CD14-positive monocyte (primary cell): ENCODE measurements around the gene HUWE1. TPM values are rescaled to one million over a fixed set of nuclear protein-coding genes. Genes with fewer than 3 reads are reported as not detected.
A peak's percentile ranks its signal among the peaks of the same experiment; 100 is the strongest.
"Not testable (repeated sequence)": the region's sequence is repeated elsewhere in the genome, so short reads cannot be mapped to it uniquely, and the experiment has no call there.

ENCODE experiments used
- DNase-seq, 3 donors: peaks; one replicate each; pipeline ENCODE4 v3.0.0-alpha.2; 2011 to 2022
- H2AFZ ChIP-seq: 2 replicates; pipeline ENCODE4 v1.6.0; 2012; ENCODE audit warnings: mild to moderate bottlenecking, low read depth, low read length, inconsistent platforms; ENCODE audit not compliant: insufficient read depth, poor library complexity, severe bottlenecking
- H3K27ac ChIP-seq, 2 donors: 1 replicate in 1 of 2; 2 replicates in 1 of 2; pipeline ENCODE4 v1.5.1; 2012 to 2013; ENCODE audit warnings: low read length in 2 of 2, control low read depth in 1 of 2, inconsistent platforms in 1 of 2, low read depth in 1 of 2, mild to moderate bottlenecking in 1 of 2
- H3K27me3 ChIP-seq, 2 donors: one replicate each; pipeline versions ENCODE4 v1.6.0 to v1.6.1; 2011 to 2013; ENCODE audit warnings: low read length in 2 of 2; ENCODE audit not compliant: control insufficient read depth in 2 of 2, insufficient read depth in 2 of 2
- H3K36me3 ChIP-seq, 2 donors: replicated peaks in 1 of 2; 1 replicate in 1 of 2; 2 replicates in 1 of 2; pipeline versions ENCODE4 v1.5.1 to v1.6.1; 2012 to 2013; ENCODE audit warnings: low read length in 2 of 2, control low read depth in 1 of 2, inconsistent platforms in 1 of 2, mild to moderate bottlenecking in 1 of 2; ENCODE audit not compliant: insufficient read depth in 2 of 2, control insufficient read depth in 1 of 2
- H3K4me1 ChIP-seq, 2 donors: 1 replicate in 1 of 2; 2 replicates in 1 of 2; pipeline versions ENCODE4 v1.5.1 to v1.6.1; 2012 to 2013; ENCODE audit warnings: low read length in 2 of 2, control low read depth in 1 of 2, inconsistent platforms in 1 of 2, mild to moderate bottlenecking in 1 of 2, moderate library complexity in 1 of 2; ENCODE audit not compliant: insufficient read depth in 2 of 2, control insufficient read depth in 1 of 2
- H3K4me2 ChIP-seq: replicated peaks from 2 replicates; pipeline ENCODE3; 2012; ENCODE audit warnings: low read length, moderate library complexity, mild to moderate bottlenecking; ENCODE audit not compliant: poor library complexity, severe bottlenecking; ENCODE audit errors: extremely low read depth
- H3K4me3 ChIP-seq, 3 experiments: fragments of 200-600 bp in 1 of 3; sonication (generic) in 1 of 3; replicated peaks in 1 of 3; 1 replicate in 2 of 3; 2 replicates in 1 of 3; pipeline ENCODE4 v1.5.1; 2011 to 2013; ENCODE audit warnings: low read length in 3 of 3, mild to moderate bottlenecking in 3 of 3, control low read depth in 2 of 3, low read depth in 2 of 3, inconsistent platforms in 1 of 3, moderate library complexity in 1 of 3
- H3K79me2 ChIP-seq: 2 replicates; pipeline ENCODE4 v1.6.0; 2012; ENCODE audit warnings: mild to moderate bottlenecking, control low read depth, inconsistent platforms, low read length, moderate library complexity; ENCODE audit not compliant: insufficient read depth
- H3K9ac ChIP-seq: 2 replicates; pipeline ENCODE4 v1.6.0; 2017; ENCODE audit warnings: low read length, mild to moderate bottlenecking; ENCODE audit not compliant: insufficient read depth, poor library complexity, severe bottlenecking
- H3K9me3 ChIP-seq, 2 donors: replicated peaks in 1 of 2; 1 replicate in 1 of 2; 2 replicates in 1 of 2; pipeline versions ENCODE4 v1.5.1 to v1.6.1; 2012 to 2013; ENCODE audit warnings: low read length in 2 of 2, control low read depth in 1 of 2; ENCODE audit not compliant: control insufficient read depth in 1 of 2, insufficient read depth in 1 of 2
- H4K20me1 ChIP-seq: 2 replicates; pipeline ENCODE4 v1.6.0; 2012; ENCODE audit warnings: mild to moderate bottlenecking, low read length, control low read depth, moderate library complexity; ENCODE audit not compliant: insufficient read depth
- H3K27ac Mint-ChIP-seq, 7 donors: one replicate each; pipeline ENCODE4 v1.8.0; 2020; ENCODE audit warnings: mild to moderate bottlenecking in 7 of 7, mixed read lengths in 7 of 7, moderate library complexity in 6 of 7, inconsistent platforms in 2 of 7
- H3K27me3 Mint-ChIP-seq, 3 donors: one replicate each; pipeline ENCODE4 v1.8.0; 2021 to 2022; ENCODE audit warnings: low read depth in 3 of 3, mild to moderate bottlenecking in 3 of 3, mixed read lengths in 3 of 3, moderate library complexity in 3 of 3, inconsistent platforms in 1 of 3
- H3K36me3 Mint-ChIP-seq, 2 donors: one replicate each; pipeline ENCODE4 v1.8.0; 2020; ENCODE audit warnings: mixed read lengths in 2 of 2, inconsistent platforms in 1 of 2, mild to moderate bottlenecking in 1 of 2
- H3K4me1 Mint-ChIP-seq: one replicate; pipeline ENCODE4 v1.8.0; 2020; ENCODE audit warnings: mild to moderate bottlenecking, mixed read lengths
- H3K4me3 Mint-ChIP-seq, 2 donors: one replicate each; pipeline ENCODE4 v1.8.0; 2020; ENCODE audit warnings: mild to moderate bottlenecking in 2 of 2, mixed read lengths in 2 of 2, moderate library complexity in 1 of 2
- H3K9me3 Mint-ChIP-seq, 7 donors: one replicate each; pipeline ENCODE4 v1.8.0; 2020 to 2022; ENCODE audit warnings: mixed read lengths in 7 of 7, mild to moderate bottlenecking in 6 of 7, moderate library complexity in 6 of 7, inconsistent platforms in 2 of 7
- WGBS: methylation state at CpG from one replicate; pipeline ENCODE4 v1.1.5; 2013; ENCODE audit warnings: missing lambda C conversion rate; ENCODE audit not compliant: insufficient coverage; 5-methylcytosine and 5-hydroxymethylcytosine counted together
- intact Hi-C, 2 donors: fragments of 100-400 bp; cut with micrococcal nuclease; formaldehyde crosslinking; loops; one replicate each; pipeline versions ENCODE4 v1.15.0 to v1.15.1; 2023
- polyA plus RNA-seq, 3 donors: library from polyadenylated mRNA; depleted of rRNA in 1 of 3; unstranded in 2 of 3; stranded (reverse) in 1 of 3; fragments of 300-500 nt in 2 of 3; fragments of >200 nt in 1 of 3; fragmentation: Illumina TruSeq in 2 of 3; gene quantifications; 1 replicate in 2 of 3; 2 replicates in 1 of 3; pipeline ENCODE4 v1.2.3, GENCODE V29; 2012 to 2021
- TF ChIP-seq, protein P1 (sequence below): fragments of 200-600 bp; IDR thresholded peaks from one replicate; pipeline ENCODE4 v1.8.0; 2022; ENCODE audit warnings: antibody characterized with exemption, mild to moderate bottlenecking

HUWE1 gene
- polyA plus RNA-seq, 3 donors: 1.8 to 31.1 (median 4.3) TPM

GRCh38 chrX:53719666-53720065, 33.1 kb upstream of the HUWE1 start:
- 95% methylated on average over 6 of the region's 7 CpGs for WGBS
- H3K4me3 ChIP-seq, intact Hi-C loops, H3K4me3 Mint-ChIP-seq, H3K79me2 ChIP-seq, H3K27me3 Mint-ChIP-seq, H3K36me3 Mint-ChIP-seq, H3K9me3 ChIP-seq, H3K36me3 ChIP-seq, H4K20me1 ChIP-seq, H2AFZ ChIP-seq, DNase-seq, H3K4me2 ChIP-seq, H3K9ac ChIP-seq, H3K27me3 ChIP-seq, H3K27ac ChIP-seq: not testable (repeated sequence)
- H3K4me1 Mint-ChIP-seq: peaks cover 29% of the 10 kb centered on the region
- peaks cover 0 to 12% (median 4%) of the 10 kb centered on the region in 7 donors for H3K9me3 Mint-ChIP-seq
- H3K27ac Mint-ChIP-seq: peak overlapping the region in 2 of 7 donors; percentile 10 to 53
- peaks cover 14 to 24% of the 10 kb centered on the region in 2 donors for H3K4me1 ChIP-seq

GRCh38 chrX:53718073-53718472, 31.6 kb upstream of the HUWE1 start:
- Histone ChIP-seq H3K79me2 (no peaks in the 10 kb centered on the region), H3K4me1 (peaks cover 27% of the 10 kb centered on the region in 2 donors), H2AFZ (no peak overlapping the region), H3K27ac (no peak overlapping the region), H3K27me3 (no peaks in the 10 kb centered on the region), H3K36me3 (no peaks in the 10 kb centered on the region), H3K4me3 (no peak overlapping the region), H3K9ac (no peak overlapping the region), H3K9me3 (no peaks in the 10 kb centered on the region), H4K20me1 (no peaks in the 10 kb centered on the region), H3K4me2 (no peak overlapping the region)
- Mint-ChIP-seq H3K36me3 (no peaks in the 10 kb centered on the region), H3K4me1 (peaks cover 34% of the 10 kb centered on the region), H3K9me3 (peaks cover 0 to 10% (median 4%) of the 10 kb centered on the region in 7 donors), H3K27me3 (peaks cover 0 to 12% (median 2%) of the 10 kb centered on the region in 3 donors), H3K27ac (no peak overlapping the region), H3K4me3 (no peak overlapping the region)
- TF ChIP-seq, protein P1, sequence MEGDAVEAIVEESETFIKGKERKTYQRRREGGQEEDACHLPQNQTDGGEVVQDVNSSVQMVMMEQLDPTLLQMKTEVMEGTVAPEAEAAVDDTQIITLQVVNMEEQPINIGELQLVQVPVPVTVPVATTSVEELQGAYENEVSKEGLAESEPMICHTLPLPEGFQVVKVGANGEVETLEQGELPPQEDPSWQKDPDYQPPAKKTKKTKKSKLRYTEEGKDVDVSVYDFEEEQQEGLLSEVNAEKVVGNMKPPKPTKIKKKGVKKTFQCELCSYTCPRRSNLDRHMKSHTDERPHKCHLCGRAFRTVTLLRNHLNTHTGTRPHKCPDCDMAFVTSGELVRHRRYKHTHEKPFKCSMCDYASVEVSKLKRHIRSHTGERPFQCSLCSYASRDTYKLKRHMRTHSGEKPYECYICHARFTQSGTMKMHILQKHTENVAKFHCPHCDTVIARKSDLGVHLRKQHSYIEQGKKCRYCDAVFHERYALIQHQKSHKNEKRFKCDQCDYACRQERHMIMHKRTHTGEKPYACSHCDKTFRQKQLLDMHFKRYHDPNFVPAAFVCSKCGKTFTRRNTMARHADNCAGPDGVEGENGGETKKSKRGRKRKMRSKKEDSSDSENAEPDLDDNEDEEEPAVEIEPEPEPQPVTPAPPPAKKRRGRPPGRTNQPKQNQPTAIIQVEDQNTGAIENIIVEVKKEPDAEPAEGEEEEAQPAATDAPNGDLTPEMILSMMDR: no peak
- no peak for DNase-seq
- intact Hi-C loops: no loop called here
